Kidney epithelial cell (primary cell): ENCODE data around the gene VAT1L. TPM values are rescaled to one million over a fixed set of nuclear protein-coding genes. Genes with fewer than 3 reads are reported as not detected.

Experiments used
- DNase-seq: peaks from one replicate; pipeline ENCODE4 v3.0.0-alpha.2; 2010; ENCODE audit warnings: low read depth
- H3K27me3 ChIP-seq: 2 replicates; pipeline ENCODE4 v1.6.0; 2011; ENCODE audit warnings: low read length; ENCODE audit not compliant: control insufficient read depth, insufficient read depth
- H3K36me3 ChIP-seq: 2 replicates; pipeline ENCODE4 v1.5.1; 2011; ENCODE audit warnings: low read length; ENCODE audit not compliant: control insufficient read depth, insufficient read depth
- H3K4me3 ChIP-seq: 2 replicates; pipeline ENCODE4 v1.5.1; 2011; ENCODE audit warnings: low read depth, mild to moderate bottlenecking, control low read depth, low read length
- total RNA-seq: library from RNA; depleted of rRNA; stranded (reverse); fragments of >200 nt; gene quantifications from 2 replicates; pipeline ENCODE4 v1.2.3, GENCODE V29; 2015
- TF ChIP-seq, protein P1 (sequence below): IDR thresholded peaks from 2 replicates; pipeline ENCODE4 v1.5.1; 2011; ENCODE audit warnings: mild to moderate bottlenecking, moderate library complexity, low read length, control low read depth, inconsistent platforms; ENCODE audit not compliant: insufficient read depth, poor library complexity, severe bottlenecking

Gene VAT1L
- total RNA-seq, 1 donor from 2014 or later = 0.29 TPM

DNA sequence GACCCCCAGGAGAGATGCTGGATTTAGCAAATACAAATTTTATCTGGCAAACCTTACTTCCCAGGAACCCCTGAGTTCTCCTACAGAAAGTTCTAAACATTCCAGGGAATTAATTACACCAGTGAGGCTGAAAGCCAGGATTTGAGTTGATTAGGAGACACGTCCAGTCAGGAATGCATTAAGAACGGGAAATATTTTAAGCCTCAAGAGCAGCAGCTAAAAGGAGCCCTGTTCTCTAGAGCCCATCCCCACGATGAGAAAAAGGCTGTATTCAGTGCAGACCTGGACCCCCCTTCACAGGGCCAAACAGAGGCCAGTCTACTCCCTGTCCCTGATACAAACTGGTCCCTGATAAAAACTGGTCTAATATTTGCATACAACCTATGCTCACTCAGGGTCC lies 55.0 kb downstream of the VAT1L start:
- Histone ChIP-seq H3K36me3 (no peaks in the 10 kb centered on the region), H3K4me3 (no peak overlapping the region), H3K27me3 (no peaks in the 10 kb centered on the region)
- no peak for DNase-seq
- TF ChIP-seq, protein P1, sequence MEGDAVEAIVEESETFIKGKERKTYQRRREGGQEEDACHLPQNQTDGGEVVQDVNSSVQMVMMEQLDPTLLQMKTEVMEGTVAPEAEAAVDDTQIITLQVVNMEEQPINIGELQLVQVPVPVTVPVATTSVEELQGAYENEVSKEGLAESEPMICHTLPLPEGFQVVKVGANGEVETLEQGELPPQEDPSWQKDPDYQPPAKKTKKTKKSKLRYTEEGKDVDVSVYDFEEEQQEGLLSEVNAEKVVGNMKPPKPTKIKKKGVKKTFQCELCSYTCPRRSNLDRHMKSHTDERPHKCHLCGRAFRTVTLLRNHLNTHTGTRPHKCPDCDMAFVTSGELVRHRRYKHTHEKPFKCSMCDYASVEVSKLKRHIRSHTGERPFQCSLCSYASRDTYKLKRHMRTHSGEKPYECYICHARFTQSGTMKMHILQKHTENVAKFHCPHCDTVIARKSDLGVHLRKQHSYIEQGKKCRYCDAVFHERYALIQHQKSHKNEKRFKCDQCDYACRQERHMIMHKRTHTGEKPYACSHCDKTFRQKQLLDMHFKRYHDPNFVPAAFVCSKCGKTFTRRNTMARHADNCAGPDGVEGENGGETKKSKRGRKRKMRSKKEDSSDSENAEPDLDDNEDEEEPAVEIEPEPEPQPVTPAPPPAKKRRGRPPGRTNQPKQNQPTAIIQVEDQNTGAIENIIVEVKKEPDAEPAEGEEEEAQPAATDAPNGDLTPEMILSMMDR = no peak

DNA sequence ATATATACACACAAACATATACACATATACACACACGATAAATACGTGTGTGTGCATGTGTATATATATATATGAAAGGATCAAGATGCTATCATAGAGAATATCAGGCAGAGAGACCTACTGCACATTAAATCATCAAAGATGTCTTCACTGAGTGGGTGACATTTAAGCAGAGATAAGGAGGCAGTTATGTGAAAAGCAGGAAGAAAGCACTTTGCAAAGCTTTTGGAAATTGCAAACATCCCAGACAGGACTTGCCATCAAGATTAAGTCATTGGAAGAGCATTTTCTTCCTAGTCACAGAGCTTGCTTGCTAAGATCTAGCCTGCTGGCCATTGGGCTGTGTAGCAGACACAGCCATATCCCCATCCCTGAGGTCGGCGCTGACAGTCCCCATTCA lies 56.4 kb downstream of the VAT1L start:
- DNase-seq = no peak
- Histone ChIP-seq H3K4me3 (no peak overlapping the region), H3K27me3 (no peaks in the 10 kb centered on the region), H3K36me3 (no peaks in the 10 kb centered on the region)
- TF ChIP-seq, protein P1 = no peak

DNA sequence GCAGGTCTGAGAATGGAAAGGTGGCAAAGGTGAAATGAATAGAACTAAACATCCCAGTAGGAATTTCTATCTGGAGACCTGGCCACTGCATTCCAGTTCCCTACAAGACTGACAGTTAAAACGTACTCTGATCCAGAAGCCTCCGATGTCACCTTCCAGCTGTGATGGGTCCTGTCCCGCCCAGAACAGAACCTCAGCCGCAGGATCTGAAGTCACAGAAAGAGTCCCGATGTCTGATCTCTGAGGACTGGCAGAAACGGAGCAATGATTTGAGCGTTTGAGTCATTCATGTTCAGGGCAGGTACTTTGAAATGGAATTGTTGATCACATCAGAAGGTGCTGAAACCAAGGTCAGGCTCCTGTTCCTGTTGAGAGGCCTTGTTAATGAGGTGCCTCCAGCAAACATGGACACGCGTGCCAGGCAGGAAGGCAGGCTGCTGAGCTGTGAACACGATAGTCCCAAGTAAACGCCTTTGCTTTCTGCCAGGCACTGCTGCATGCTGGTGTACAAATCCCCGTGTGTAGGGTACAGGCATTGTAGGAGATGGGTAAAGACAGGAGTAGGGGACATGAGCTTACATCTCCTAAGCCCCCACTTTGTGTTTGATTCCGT lies 61.4 kb downstream of the VAT1L start:
- Histone ChIP-seq H3K27me3 (no peaks in the 10 kb centered on the region), H3K36me3 (no peaks in the 10 kb centered on the region)
- DNase-seq = no peak

DNA sequence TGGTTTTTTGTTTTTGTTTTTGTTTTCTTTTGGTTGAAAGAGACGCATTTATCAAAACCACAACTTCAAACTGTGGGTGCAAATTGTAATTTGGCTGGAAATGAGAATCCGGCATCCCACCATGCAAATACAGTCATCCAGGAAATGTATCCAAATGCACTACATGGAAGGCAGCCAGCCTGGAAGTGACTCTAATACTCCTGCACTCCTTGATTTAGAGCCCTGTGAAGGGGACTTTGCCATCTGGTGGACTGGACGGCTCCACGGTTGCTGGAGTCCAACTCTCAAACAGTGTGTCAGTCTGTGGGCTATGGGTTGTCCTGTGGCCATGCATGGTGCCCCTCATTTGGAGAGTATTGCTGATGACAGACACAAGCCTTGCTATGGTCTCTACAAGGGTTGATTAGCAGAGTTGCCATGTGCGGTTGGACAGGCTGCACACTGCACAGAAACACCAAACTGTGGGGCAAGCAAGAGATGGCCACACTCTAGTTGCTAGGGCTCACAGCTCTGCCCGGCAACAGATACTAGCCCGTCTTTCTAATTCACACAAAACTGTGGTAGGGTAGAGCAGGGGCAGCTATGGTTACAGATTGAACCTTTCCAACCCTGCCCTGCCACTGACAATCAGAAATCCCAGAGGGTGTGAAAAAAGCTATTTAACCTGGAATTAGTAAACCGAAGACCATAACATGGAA lies 62.4 kb downstream of the VAT1L start:
- Histone ChIP-seq H3K4me3 (no peak overlapping the region), H3K27me3 (no peaks in the 10 kb centered on the region), H3K36me3 (no peaks in the 10 kb centered on the region)
- no peak for DNase-seq
- TF ChIP-seq, protein P1 = no peak

More for the DNA sequence above, 61.4 kb downstream of the VAT1L start:
- no peak overlapping the region for H3K4me3 ChIP-seq
- TF ChIP-seq, protein P1 = no peak

DNA sequence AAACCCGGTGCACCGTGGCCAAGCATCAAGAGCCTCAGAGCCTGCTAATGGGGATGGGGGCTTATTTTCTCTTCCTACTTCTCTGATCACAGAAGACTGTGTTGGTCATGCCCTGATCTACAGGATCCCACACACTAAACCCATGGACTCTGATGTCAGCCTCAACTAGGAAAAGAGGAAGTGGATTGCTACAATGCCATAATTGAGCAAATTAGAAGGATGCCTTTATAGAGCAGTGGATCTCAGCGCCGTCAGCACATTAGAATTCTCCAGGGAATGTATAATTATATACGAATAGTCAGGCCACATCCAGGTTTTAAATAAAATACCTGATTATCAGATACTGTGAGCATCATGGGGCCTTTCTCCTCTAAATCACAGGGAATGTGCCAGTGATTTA lies 64.8 kb downstream of the VAT1L start:
- TF ChIP-seq, protein P1 = no peak
- Histone ChIP-seq H3K27me3 (no peaks in the 10 kb centered on the region), H3K4me3 (no peak overlapping the region), H3K36me3 (no peaks in the 10 kb centered on the region)
- no peak for DNase-seq
